Cardiac septum (tissue), 1 donor: ENCODE measurements around the gene GGTA1. TPM values are rescaled to one million over a fixed set of nuclear protein-coding genes. Genes with fewer than 3 reads are reported as not detected.
"Not testable (repeated sequence)": the region's sequence is repeated elsewhere in the genome, so short reads cannot be mapped to it uniquely, and the experiment has no call there.

ENCODE experiments used
- DNase-seq: peaks from one replicate; pipeline ENCODE4 v3.0.0-alpha.2; 2020; ENCODE audit warnings: low spot score
- intact Hi-C: fragments of 100-400 bp; cut with DNase I; formaldehyde crosslinking; loops from one replicate; pipeline ENCODE4 v1.14.0; 2022
- total RNA-seq: library from RNA; stranded (reverse); fragmentation: NEBNext Ultra II Directional; extraction: Animal tissue kit (Norgen Biotek cat#: 25700); gene quantifications from one replicate; pipeline ENCODE4 v1.2.1, GENCODE V29; 2021
- donor health status: DM: no; HTN: no; CAD: no.

Gene GGTA1
- total RNA-seq, 1 donor from 2014 or later, result 8.8 TPM

DNA sequence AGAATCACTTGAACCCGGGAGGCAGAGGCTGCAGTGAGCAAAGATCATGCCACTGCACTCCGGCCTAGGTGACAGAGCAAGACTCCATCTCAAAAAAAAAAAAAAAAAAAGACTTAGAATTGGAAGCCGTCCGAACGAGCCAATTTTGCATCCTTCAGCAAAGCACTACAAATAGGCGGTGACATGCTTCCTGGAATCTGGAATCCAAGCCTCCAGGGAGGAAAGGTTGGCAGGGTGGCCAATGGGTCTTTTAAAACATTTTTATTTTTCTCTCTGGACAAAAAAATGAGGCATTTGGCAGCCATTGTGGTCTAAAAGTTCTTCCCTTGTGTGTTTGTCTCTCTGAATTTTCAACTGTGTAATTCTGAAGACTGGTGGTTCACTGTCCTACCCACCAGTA, 26.4 kb downstream of the GGTA1 start:
- intact Hi-C loops, result no loop called here
- DNase-seq, result no peak

- DNase-seq, result no peak
- intact Hi-C loops, result no loop called here
Measured at GRCh38 chr9:121472446-121472845, 27.2 kb downstream of the GGTA1 start.

- no peak for DNase-seq
- intact Hi-C loops, result no loop called here
Measured at GRCh38 chr9:121466142-121466541, 33.5 kb downstream of the GGTA1 start.

DNA sequence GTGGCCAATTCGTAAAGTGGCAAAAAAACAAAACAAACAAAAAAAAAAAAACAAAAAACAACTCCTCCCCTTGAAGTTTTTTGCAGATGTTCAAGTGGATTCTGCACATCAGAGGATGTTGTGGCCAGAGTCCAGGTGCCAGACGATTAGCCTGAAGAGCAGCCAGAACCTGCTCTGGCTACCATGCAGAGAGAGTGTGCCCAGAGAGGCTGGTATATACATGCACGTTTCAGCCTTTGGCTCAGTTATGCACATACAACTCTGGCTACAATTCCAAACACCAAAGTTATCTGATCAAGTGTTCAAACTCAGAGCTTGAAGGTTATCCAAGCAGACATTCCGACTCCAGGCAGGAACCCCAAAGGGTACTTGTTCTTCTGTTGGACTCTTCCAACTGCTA, 34.7 kb downstream of the GGTA1 start:
- intact Hi-C loops, result no loop called here

DNA sequence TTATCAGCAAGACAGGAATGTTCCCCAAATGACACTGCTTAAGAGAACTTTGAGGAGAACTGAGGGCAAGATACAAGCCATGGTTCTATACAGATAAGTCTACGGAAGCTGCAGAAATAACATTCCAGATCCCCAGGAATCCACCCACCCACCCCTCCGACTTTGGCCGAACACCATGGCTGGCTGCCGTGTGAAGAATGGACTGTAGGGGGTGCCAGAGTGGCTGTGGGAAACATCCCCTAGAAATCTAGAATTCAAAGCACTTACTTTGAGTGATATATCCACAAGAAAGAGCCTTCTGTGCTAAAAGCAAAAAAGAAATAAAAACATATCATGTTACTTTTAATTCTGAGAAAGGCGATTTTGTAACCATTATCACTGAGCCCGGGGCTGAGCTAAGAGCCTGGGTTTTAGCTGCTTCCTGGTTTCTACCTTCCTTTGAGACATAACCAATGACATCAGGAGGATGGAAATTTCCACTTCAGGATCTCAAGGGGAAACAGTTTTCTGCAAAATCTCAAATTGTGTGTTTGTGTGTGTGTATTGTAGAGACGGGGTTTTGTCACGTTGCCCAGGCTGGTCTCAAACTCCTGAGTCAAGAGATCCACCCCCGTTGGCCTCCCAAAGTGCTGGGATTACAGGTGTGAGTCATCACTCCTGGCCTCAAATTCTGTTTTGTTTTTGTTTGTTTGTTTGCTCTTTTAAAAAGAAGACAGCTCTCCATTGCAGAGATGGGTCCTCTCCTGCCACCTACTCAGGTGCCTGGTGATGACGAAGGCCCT, 36.4 kb downstream of the GGTA1 start:
- intact Hi-C loops, result loop anchor here (2.0 kb wide), 2 partner anchors 36 to 78 kb away; partner anchors contain the start of gene GGTA1
- peak; percentile 84 for DNase-seq

More for the DNA sequence above, 34.7 kb downstream of the GGTA1 start:
- no peak for DNase-seq

DNA sequence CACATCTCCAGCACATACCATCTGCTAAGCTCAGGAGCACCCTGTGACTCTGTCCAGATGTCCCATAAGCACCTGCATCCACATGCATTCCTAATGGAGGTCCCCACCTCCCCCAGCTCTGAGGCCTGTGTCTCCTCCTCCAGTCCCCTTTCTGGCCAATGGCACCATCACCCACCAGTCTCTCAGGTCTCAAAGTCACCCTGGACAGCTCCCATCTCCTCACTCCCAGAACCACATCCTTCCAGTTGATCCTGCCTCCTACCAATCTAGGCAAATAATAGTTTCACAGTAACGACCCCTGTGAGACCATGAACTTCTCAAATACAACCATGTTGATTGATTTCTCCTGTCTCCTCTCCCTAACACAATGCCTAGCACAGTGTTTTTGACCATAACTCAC, 40.1 kb downstream of the GGTA1 start:
- intact Hi-C loops, result no loop called here
- no peak for DNase-seq

GRCh38 chr9:121458449-121458848, 41.2 kb downstream of the GGTA1 start:
- DNase-seq, intact Hi-C loops: not testable (repeated sequence)

GRCh38 chr9:121455527-121456239, 44.0 kb downstream of the GGTA1 start:
- intact Hi-C loops, result no loop called here
- no peak for DNase-seq

- intact Hi-C loops, result no loop called here
- no peak for DNase-seq
Measured at GRCh38 chr9:121454972-121455371, 44.7 kb downstream of the GGTA1 start.

- no peak for DNase-seq
- intact Hi-C loops, result no loop called here
Measured at GRCh38 chr9:121453232-121453892, 46.3 kb downstream of the GGTA1 start.

DNA sequence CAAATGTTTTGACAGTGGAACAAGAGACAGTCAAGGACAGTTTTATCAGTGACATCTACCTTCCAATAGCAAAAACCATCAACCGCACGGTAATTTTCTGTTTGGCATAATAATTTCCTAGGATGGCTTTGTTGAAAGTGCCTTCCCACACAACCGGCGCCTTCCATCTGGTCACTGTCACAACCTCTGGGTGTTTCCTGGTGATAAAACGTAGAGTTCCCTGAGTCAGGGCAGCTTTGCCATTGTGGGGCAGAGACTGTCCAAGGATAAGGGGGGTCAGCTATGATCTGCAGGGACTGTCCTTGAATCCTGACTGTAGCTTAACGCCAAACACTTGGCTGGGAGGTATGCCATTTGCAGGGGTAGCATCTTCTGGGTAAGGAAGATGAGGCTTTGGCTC, 47.6 kb downstream of the GGTA1 start:
- no peak for DNase-seq
- intact Hi-C loops, result no loop called here

- intact Hi-C loops, result no loop called here
- DNase-seq, result no peak
Measured at GRCh38 chr9:121451586-121451985, 48.1 kb downstream of the GGTA1 start.

DNA sequence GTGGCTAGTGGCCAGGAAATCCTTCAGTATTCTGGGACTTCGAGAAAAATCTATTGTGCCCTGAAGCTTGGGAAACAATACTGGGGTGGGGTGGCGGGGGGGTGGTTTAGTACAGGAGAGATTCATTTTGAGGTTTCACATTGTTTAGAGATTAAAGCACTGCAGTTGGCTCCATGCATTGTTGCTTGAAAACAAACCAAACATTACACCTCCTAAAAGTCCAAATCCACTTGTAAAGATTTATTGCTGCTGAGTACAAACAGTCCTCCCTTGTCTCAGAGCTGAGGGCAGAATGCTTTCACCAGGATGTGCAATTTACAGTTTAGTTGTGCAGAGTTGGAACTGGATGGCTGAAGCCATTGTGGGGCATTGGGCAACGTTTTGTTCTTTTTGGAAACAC, 49.4 kb downstream of the GGTA1 start:
- no peak for DNase-seq
- intact Hi-C loops, result no loop called here

DNA sequence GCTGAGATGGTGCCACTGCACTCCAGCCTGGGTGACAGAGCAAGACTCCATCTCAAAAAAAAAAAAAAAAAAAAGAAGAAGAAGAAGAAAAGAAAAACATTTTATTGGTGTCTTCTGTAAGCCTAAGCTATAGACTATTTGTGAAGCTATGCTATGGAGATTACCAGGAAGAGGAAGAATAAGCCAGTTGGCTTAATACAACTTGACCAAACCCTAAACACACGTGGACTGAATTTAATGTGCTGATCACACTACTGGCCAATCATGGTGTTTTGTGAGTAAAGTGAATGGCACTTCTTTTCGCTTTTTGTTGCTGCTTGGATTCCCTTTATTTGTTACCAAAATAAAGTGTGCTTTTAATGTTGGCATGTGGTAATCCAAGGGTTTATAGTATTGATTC, 49.9 kb downstream of the GGTA1 start:
- no peak for DNase-seq
- intact Hi-C loops, result loop anchor here (10.0 kb wide), 1 partner anchor 45 kb away; the partner anchor contains the start of gene GGTA1

DNA sequence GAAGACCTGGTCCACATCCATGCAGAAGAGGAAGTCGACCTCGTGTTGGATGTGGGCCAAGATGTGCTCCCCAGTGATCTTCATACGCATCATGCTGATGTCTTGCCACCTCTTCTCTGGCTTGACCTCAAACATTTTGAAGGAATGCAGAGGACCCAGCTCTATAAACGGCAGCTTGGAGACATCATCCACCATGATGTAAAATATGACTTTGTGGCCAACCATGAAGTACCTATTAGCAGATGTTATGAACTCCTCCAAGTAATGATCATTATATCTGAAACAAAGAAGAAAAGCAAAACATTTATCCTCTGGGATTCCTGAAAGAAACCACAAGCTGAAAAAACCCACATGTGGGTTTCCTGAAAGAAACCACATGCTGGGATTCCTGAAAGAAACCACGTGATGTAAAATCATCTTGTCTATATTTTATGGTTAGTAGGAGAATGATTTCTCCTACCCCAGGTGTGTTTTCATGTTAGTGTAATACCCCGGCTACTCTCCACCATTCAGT, 52.3 kb downstream of the GGTA1 start:
- DNase-seq, result no peak
- intact Hi-C loops, result loop anchor here (10.0 kb wide), 1 partner anchor 47 kb away; the partner anchor contains the start of gene GGTA1

- no peak for DNase-seq
- intact Hi-C loops, result loop anchor here (10.0 kb wide), 1 partner anchor 49 kb away; the partner anchor contains the start of gene GGTA1
Measured at GRCh38 chr9:121445986-121446385, 53.7 kb downstream of the GGTA1 start.

GRCh38 chr9:121443981-121444380, 55.7 kb downstream of the GGTA1 start:
- DNase-seq, result no peak
- intact Hi-C loops, result loop anchor here (10.0 kb wide), 1 partner anchor 51 kb away; the partner anchor contains the start of gene GGTA1

- DNase-seq, result no peak
- intact Hi-C loops, result loop anchor here (10.0 kb wide), 1 partner anchor 54 kb away; the partner anchor contains the start of gene GGTA1
Measured at GRCh38 chr9:121441165-121441564, 58.5 kb downstream of the GGTA1 start.

DNA sequence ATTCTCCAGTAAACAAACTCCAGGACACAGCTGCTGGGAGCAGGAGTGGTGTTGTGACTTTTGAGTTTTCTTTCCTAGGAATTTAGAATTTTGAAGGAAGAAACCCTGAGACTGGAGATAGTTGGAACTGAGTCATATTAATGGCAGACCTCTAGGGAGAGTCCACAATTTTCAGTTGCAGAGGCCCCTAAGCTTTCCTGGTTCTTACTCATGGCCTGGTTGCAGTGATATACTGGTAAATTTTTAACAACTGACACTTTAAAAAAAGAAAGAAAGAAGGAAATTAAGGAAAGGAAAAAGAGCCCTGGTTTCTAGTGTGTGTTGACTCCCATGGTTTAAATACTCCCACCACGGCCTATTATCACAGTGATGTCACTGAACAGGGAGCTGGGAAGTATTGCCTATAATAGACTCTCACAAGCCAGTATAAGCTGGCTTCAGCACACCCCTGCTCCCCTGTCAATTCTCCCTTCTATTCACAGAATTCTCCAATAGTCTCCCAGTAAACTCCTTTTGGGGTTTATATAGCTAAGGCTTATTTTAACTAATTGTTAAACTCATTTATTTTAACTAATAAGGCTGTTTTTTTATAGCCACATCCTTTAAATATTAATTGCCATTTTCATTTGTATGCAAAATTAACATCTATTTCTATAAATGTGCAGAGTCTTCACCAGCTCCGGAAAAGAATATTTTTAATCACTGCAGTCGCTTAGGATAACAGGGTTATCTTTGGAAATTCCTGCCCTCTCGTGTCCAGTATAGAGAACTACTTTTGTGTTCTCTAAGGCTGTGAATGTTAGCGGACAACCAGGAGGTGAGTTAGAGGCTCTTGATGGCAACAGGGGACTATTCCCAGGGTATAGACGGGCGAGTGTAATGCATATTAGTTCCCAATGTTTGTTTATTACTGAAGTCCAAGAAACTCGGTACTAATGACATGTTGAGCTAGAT, 59.7 kb downstream of the GGTA1 start:
- DNase-seq, result no peak
- intact Hi-C loops, result loop anchor here (10.0 kb wide), 1 partner anchor 55 kb away; the partner anchor contains the start of gene GGTA1
